Measurements from ENCODE around the gene NEDD4.
"Not testable (repeated sequence)": the region's sequence is repeated elsewhere in the genome, so short reads cannot be mapped to it uniquely, and the experiment has no call there.

The NEDD4 gene

DNA sequence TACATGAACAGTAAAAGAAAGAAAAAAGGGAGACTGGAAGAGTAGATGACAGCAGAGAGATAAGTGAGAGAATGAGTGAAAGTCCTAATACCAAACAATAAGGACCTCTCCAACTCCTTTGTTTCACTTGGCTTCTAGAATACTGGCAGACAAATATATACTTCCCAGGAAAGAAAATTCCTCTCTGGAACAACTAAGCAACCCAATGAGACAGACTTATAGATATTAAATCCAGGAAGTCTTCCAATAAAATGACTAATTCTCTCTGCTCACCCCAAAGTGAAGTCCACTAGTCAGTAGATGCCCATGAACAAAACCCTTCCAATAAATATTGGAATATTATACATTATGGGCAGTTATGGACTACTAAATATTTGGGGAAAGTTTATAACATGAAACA is 114.2 kb downstream of the NEDD4 start:
- DNase-seq, result no peak

DNA sequence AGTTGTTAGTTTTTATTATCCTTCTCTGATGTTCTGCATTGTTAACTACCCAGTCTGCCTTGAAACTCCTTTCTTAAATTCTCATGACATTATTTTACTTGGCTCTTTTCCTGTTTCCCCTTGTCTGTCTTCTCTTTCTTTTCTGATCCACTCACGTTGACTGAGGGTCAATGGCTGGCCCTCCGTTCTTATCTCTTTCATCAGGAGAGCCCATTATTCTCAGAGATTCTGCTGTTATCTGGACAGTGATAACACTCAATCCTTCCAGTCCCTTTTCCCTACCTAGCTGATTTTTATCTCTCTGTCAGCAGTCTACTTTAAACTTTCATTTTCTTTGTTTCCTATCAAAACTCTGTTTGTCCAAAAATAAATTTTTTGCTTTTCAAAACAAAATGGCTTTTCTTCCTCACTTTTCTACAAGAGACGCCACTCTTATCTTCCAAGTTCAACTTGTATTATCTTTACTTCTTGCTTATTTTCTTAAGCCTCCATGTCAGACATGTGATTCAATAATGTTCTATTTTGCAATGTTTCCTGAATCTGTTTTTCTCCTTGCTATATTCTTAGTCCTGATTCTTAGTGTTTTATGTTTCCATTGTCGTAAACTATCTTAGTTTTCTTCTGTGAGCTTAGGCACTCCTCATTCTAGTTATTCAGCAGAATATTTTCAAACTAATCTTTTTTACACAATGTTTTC is 120.2 kb downstream of the NEDD4 start:
- no peak for DNase-seq

DNA sequence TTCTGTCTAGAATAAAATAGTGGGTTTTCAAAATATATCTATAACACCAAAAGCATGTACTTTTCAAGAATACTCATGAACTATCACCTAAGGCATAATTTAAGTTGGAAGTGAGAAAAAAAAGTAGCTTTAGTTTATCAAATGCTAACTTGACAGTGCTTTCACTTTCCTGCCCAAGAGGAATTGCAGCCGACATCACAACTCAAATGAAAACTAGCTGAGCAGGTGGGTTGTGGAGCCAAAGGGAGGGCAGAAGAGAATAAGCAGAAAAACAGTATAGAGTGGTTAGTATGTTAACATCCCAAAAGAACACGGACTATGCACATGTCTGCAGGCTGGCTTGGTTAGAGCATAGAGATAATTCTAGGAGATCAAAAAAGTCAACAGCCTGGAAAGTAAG is 120.9 kb downstream of the NEDD4 start:
- DNase-seq, result no peak

DNA sequence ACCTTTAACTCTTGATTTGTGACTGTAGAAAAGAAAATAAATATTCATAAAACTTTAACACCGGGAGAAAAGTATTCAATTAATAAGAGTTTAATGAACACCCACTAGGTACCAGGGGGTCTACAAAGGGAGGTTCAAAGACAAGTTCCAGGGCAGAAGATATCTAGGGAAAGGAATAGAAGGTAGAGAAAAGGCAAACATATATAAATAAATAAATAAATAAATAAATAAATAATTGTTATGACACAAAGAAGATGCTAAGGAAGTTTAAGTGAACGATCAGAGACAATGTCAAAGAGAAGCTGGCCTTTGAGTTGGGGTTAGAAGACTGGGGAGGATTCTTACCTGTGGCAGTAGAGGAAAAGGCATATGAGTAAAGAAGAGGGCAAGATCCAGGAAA is 123.8 kb downstream of the NEDD4 start:
- DNase-seq, result no peak

DNA sequence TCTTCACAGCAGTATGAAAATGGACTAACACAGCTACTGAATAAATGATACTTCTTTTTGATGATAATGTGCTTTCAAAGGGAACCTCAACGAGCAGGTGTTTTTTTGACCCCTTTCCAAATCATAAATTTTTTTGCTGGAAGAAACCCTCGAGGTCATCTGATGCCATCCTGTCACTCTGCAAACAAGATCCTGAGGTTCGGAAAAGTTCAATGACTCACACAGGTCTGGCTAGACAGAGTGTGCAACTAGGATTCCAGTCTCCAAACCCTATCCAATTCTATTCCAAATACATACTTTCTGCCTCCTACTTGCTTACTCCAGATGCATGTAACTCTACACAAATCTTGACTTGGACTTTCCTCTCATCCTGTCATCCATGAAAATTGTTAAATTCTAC is 124.7 kb downstream of the NEDD4 start:
- no peak for DNase-seq

DNA sequence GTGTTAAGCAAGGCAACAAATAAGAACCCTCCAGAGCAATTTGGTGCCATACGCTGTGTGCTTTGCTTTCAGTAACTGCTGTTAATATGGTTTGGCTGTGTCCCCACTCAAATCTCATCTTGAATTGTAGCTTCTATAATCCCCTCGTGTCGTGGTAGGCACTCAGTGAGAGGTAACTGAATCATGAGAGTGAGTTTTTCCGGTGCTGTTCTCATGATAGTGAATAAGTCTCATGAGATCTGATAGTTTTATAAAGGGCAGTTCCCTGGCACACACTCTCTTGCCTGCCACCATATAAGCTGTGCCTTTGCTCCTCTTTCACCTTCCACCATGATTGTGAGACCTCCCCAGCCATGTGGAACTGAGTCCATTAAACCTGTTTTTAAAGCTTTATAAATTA is 125.1 kb downstream of the NEDD4 start:
- DNase-seq, result not testable (repeated sequence)

DNA sequence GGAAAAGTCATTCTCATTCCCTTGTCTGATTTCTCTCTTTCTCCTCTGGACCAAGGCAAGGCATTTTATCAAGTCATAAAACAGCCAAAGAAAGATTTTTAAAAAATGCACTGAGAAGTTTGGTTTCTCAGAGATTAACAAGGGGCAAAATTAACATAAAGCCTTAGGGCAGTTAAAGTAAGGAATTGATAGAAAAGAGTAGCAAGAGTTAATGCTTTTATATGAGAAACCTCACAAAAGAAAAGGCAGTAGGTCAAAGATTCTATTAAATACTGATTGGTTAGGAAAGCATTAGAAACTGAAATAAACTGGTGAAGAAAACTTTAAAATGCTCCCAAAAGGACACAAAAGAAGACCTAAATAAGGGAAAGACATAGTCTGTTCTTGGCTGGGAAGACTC is 129.5 kb downstream of the NEDD4 start:
- DNase-seq, result no peak

DNA sequence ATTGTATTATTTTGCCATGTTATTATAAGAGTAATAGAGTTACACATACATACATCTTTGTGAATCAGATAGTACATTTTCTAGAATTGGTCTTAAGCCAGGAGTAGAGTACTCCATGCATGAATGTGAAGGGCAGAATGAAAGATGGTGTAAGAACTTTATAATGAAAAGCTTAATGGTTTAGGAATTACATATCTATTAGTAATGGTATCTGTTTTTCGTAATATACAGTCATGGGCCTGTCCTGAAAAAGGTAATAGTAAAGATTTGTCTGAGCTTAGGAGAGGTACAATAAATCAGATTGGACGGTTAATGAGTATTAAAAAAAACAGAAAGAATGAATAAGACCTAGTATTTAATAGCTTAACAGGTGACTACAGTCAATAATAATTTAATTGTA is 132.3 kb downstream of the NEDD4 start:
- DNase-seq, result no peak

DNA sequence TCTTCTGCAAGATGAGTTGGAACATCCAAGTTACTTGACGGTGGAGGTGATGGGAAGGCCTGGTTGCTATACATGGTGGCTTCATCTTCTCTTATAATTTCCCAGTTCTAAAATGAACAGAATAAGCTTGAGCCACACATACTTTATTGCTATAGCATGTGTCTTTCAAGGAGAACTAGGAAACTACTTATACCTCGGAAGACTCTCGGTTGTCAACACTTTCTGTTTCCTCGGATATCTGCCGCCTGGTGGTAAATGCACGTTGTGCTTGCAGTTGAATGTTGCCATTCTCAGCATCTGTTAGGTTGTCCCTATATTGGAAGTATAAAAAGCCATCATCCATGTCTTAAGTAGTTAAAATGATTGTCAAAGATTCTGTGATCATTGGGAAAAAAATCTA is 132.9 kb downstream of the NEDD4 start:
- no peak for DNase-seq

DNA sequence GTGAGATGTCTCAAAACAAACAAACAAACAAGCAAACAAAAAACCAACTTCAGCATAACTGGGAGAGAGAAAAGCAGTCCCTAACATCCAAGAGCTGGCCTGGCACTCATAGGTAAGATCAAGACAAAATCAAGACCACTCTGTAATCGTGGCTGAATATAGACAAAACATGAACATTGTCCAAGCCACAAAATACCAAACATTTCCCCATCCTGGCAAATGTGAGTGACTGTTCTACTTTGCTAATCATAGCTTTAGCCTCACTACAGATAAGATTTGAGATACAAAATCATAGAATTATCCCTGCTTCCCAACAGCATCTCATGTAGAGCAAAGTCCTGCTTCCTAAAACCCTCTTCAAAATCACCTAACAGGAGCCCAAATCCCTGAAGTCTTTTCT is 133.7 kb downstream of the NEDD4 start:
- DNase-seq, result no peak

DNA sequence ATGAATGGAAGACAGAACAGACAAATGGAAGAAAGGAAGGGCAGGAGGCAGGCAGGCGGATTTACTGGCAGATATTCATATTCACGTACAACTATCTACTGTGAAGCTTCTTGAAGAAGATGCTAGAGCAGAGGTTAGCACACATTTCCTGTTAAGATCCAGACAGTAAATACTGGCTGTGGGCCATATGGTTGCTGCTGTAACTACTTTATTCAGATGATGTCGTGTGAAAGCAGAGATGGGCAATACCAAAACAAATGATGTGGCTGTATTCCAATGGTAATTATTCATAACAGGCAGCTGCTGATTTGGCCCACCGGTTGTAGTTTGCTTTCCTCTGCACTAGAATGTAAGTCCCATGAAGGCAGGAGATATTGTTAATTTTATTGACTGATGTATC is 134.8 kb downstream of the NEDD4 start:
- no peak for DNase-seq

DNA sequence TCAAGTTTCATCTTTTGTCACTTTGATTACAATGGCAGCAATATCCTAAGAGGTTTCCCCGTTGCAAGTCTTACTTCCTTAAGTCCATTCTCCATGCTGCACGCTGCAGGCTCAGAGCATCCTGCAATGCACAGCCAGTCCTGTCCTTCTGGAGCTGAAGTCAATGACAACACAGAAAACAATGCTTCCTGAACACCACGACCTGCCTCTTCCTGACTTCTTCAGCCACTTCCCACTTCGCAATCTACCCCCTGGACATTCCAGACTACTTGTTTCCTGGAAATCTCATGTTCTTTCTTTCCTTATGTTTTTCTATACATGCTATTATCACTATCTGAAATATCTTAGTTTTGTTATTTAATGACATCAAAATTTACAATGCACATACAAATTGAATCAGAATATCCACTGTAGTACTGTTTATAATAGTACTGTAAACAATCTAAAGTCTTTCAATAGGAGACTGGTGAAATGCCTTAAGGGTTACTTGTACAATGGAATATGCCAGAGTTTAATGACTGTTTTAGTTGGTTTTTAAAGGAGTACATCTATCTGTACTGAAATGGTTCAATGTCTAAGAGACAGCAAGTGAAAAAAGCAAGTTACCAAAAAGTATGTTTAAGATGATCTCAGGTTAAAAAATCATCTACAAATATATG is 136.8 kb downstream of the NEDD4 start:
- no peak for DNase-seq

DNA sequence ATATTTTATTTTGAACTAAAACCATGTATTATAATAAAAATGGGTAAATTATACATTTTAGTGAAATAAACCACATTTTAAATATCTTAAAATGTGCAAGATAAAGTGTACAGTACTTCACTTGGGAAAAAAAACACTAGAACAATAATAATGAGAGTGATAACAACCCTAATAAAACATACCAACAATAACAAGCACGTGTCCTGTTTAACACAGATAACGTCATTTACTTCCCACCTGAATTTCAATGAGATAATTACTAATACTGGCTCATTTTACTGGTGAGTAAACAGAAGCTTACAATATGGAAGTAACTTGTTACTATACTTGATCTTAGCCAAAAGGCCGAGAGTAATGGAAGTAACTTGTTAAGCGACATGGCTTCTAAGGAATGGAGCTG is 140.3 kb downstream of the NEDD4 start:
- no peak for DNase-seq

DNA sequence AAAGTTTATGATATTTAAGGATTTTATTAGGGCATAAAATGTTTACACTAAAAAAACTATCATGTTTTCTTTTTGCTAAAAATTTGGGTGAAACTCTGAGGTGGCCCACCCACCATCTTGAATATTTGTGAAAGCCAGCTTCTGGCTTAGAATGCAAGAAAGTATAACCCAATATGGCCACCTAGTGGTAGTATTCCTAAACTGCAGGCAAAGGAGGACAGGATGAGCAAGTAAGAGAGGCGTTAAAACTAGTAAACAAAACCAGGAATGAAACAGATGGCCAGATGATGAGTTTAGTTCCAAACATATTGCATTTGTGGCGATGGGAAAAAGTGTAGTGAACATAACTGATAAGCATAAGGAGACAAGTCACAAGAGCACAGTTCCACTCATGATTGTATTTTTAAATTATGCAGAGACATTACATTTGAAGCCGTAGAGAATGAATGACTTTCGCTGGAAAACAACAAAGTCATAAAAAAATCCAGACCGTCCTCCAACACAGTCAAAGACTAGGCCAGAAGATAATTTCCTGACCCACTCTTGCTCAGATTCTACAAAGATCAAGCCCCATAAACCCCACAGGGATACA is 147.2 kb downstream of the NEDD4 start:
- DNase-seq, result peak; percentile 39

DNA sequence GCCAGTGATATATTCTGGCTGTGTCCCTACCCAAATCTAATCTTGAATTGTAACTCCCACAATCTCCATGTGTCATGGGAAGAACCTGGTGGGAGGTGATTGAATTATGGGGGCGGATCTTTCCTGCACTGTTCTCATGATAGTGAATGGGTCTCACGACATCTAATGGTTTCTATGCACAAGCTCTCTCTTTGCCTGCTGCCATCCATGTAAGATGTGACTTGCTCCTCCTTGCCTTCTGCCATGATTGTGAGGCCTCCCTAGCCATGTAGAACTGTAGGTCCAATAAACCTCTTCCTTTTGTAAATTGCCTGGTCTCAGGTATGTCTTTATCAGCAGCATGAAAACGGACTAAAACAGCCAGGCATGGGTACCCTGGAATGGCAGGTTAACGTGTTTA is 150.5 kb downstream of the NEDD4 start:
- not testable (repeated sequence) for DNase-seq

DNA sequence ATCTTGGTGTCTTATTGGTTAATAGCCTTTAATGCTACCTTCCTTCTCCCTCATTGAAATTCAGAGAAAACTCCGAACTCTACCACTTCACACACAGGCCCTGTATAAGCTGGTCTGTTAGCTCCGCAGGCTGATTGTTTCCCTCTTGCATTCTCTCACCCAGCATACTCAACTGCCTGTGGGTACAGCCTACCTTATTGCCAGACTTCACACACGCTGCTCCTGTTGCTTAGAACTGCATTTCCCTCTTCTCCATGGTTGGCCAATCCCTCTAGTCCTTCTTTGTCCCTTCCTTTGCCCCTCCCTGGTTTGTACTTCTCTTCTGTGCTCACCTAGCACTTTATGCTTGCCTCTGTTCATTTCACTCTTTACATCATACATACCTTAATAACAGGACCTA is 157.5 kb downstream of the NEDD4 start:
- DNase-seq, result no peak

DNA sequence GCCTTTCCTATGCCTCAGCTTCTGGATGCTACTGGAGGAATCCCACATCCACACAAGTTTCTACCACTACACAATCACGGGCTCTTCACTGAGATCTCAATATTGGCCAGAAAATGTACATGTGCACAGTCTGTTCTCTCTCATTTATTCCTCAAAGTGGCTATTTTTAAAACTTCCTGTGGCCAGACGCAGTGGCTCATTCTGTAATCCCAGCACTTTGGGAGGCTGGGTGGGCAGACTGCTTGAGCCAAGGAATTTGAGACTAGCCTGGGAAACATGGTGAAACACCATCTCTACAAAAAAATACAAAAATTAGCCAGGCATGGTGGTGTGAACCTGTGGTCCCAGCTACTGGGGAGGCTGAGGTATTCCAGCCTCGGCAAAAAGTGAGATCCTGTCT is 159.1 kb downstream of the NEDD4 start:
- no peak for DNase-seq

DNA sequence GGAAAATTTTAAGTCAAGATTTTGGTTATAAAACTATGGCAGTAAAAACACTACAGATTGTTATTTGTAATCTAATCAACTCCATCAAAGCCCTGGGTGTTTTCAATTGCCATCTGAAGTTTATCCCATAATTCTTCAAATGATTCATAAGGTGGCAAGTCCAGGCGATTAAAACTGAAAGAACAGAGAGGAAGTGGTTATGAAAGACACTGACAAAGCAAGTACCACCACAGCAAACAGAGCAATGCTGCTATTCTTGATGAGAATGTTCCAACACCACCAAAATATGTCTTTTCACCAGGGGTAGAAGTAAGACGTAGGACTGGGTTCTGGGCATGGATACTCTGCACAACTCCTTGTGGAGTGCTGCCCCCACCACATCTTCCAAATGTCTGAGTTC is 163.6 kb downstream of the NEDD4 start:
- no peak for DNase-seq

DNA sequence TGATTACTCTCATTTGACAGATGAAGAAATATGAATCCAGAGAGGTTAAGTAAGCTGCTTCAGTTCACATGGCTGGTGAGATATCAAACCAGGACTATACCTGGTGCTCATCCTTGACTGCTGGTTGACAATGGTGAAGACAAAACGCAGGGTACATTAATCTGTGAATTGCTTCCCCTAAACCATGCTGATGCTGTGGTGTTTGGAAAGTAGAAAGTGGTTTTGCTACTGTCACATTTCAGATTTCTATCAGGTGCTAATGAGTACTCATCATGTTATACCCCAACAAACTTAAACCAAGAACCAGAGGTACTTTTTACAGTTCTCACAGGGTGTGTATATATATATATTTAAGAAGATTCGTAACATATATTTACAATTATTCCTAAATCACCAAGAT is 165.5 kb downstream of the NEDD4 start:
- DNase-seq, result no peak

DNA sequence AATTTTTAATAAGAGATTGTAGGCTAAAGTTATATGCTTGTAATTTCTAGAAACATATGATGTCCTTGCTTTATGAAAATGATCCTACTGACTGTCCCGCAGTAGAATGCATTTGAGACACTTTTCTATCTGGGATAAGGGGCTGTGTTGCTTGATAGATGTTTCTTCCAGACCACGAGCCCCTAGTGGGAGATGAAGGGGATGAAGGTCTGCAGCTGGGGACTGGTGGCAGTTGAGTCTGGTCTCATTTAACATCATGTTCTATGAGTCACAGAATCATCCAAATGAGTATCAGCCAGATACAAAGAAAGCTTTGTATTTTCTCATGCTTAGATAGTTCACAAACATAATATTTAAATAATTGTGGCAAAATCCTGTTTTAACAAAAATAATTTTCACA is 166.2 kb downstream of the NEDD4 start:
- no peak for DNase-seq

DNA sequence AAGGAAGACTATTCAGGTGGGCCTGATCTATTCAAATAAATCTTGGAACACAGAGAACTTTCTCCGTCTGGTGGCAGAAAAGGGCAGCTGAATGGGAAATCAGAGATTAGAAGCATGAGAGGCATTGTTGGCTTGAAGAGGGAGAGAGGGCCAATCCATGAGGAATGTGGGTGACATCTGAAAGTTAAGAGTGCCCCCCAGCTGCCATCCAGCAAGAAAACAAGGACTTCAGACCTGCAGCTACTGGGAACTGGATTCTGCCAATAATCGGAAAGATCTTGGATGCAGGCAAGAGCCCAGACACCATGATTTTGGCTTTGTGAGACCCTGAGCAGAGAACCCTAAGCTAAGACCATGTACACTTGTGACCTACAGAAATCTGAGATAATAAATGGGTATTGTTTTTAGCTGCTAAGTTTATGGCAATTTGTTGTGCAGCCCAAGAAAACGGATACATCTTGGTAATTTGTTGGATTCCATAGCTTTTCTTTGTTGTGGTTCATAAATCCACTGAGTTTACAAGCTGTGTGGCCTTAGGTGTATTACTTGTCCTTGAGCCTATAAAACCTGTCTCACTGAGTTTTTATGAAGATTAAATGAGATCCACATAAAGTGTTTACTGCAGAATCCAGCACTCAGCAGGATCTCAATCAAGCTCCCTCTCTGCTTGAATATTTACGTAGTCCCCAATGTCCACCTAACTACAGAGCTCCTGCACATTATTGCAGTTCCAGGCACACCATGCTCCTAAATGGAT is 168.4 kb downstream of the NEDD4 start:
- no peak for DNase-seq

DNA sequence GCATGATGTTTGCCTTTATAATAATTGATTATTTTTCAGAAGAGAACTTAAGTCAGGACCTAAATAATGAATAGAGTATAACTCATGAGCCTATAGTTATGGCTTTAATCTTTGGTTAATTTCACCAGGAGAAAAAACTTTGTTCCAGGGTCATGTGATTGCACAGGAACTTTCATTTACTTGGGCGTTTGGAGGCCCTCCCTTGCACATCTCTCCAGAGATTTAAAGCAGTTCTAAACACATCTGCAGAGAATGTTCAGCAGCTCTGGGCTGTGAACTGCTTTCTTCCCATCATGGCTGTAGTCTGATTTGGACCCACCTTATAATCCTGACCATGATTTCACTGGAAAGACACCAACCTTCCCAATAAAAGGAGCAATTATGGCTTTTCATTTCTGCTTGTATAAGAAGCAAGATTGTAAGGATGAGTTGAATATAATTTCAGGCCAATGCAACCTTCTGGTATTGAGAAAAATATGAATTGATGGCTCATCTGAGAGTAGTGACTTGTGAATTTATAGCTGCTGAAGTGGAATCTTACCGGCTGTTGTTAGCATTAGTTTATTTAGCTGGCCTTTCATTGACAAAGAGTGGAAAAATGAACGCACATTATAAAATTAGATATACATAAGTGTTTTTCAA is 169.6 kb downstream of the NEDD4 start:
- DNase-seq, result no peak

DNA sequence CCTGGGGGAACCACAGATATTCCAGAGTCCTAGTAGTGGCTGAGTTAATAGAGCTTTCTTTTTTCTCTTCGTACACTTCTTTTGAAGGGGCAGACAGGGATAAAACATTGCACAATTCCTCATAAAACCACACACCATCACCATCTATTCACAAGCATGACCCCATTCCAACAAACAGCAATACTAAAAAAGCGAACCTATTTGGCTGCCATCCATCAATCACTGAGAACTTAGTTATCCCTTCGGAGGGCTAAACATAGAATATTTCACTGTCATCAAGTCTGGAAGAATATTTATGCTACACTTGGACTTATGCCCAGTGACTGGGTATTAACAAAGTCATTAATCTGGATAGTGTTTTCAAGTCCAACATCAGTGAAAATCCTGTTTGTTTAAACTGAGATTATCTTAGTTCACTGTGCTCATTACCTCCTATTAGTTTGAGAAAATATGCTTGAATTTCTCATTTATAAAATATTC is 170.2 kb downstream of the NEDD4 start:
- no peak for DNase-seq

All from stimulated activated CD4-positive, alpha-beta T cell treated with anti-CD3 and anti-CD28 coated beads, Interleukin-15, amount 100 ng/mL, for 24 hours (primary cell).